Measurements from ENCODE around the gene DYRK1A. TPM values are rescaled to one million over a fixed set of nuclear protein-coding genes. Genes with fewer than 3 reads are reported as not detected.

DYRK1A gene
- total RNA-seq, 3 donors from 2014 or later (not counting 1 experiment from before 2014, with no cell fraction given) = 149 to 166 (median 153) TPM

Other genes starting within 250 kb of the DYRK1A start
- 10 to 100 TPM; 71.1 to 84.7 (median 72.2) TPM for gene VPS26C, start 99.4 kb upstream of the DYRK1A start, total RNA-seq

All from natural killer cell (primary cell).